Calu3 (cell line): ENCODE measurements around the gene ELN. TPM values are rescaled to one million over a fixed set of nuclear protein-coding genes. Genes with fewer than 3 reads are reported as not detected.
A peak's percentile ranks its signal among the peaks of the same experiment; 100 is the strongest.
"Not testable (repeated sequence)": the region's sequence is repeated elsewhere in the genome, so short reads cannot be mapped to it uniquely, and the experiment has no call there.

ENCODE experiments used
- Bru-seq: library from RNA; stranded (reverse); fragments of 400-500 nt; gene quantifications from one replicate; lab custom pipeline; 2021; lab: Mats Ljungman, UMichigan
- BruChase-seq, 2 experiments: library from RNA; stranded (reverse); fragments of 400-500 nt; gene quantifications; one replicate each; lab custom pipeline; 2021; lab: Mats Ljungman, UMichigan
- BruUV-seq: library from RNA; stranded (reverse); fragments of 400-500 nt; replicated peaks from 2 replicates; lab custom pipeline; 2021; lab: Mats Ljungman, UMichigan
- CTCF ChIA-PET: fragments of 300-600 bp; sonication (Branson Sonifier 250); formaldehyde crosslinking; loops from one replicate; lab custom pipeline; 2022; ENCODE audit warnings: antibody characterized with exemption; lab: Charles Lee
- DNase-seq: peaks from one replicate; pipeline ENCODE4 v3.0.0; 2022
- H3K27ac Mint-ChIP-seq: one replicate; pipeline ENCODE4 v1.8.0; 2022; ENCODE audit warnings: mixed read lengths; ENCODE audit not compliant: unreplicated experiment
- H3K27me3 Mint-ChIP-seq: one replicate; pipeline ENCODE4 v1.8.0; 2022; ENCODE audit warnings: mixed read lengths; ENCODE audit not compliant: unreplicated experiment
- H3K36me3 Mint-ChIP-seq: one replicate; pipeline ENCODE4 v1.8.0; 2022; ENCODE audit warnings: mild to moderate bottlenecking, moderate library complexity, mixed read lengths; ENCODE audit not compliant: insufficient read depth, unreplicated experiment
- H3K4me1 Mint-ChIP-seq: one replicate; pipeline ENCODE4 v1.8.0; 2022; ENCODE audit warnings: mild to moderate bottlenecking, low read depth, mixed read lengths; ENCODE audit not compliant: unreplicated experiment
- H3K4me3 Mint-ChIP-seq: one replicate; pipeline ENCODE4 v1.8.0; 2022; ENCODE audit warnings: mild to moderate bottlenecking, low read depth, moderate library complexity, mixed read lengths; ENCODE audit not compliant: unreplicated experiment
- H3K9me3 Mint-ChIP-seq: one replicate; pipeline ENCODE4 v1.8.0; 2022; ENCODE audit warnings: low read depth, mixed read lengths; ENCODE audit not compliant: unreplicated experiment
- CTCF ChIP-seq: fragments of 200-600 bp; IDR thresholded peaks from one replicate; pipeline ENCODE4 v1.8.0; 2022; ENCODE audit warnings: antibody characterized with exemption; ENCODE audit not compliant: unreplicated experiment
- intact Hi-C: fragments of 100-400 bp; cut with micrococcal nuclease; formaldehyde crosslinking; loops from one replicate; pipeline ENCODE4 v1.10.0; 2022; ENCODE audit not compliant: unreplicated experiment
- long read RNA-seq: library from polyadenylated mRNA; stranded (forward); transcript quantifications from one replicate; pipeline ENCODE4 v2.0.0, GENCODE V29; 2022
- total RNA-seq: library from RNA; stranded (reverse); gene quantifications from 2 replicates; pipeline ENCODE4 v1.2.3, GENCODE V29; 2022

The ELN gene
- total RNA-seq (0.39 and 0.42 TPM in 2 replicates), Bru-seq, nascent RNA (percentile 7 among the genes with signal in this experiment), BruChase-seq, experiment 1, labeled RNA remaining after a 6-hour chase (percentile 6 among the genes with signal in this experiment), BruChase-seq, experiment 2, labeled RNA remaining after a 2-hour chase (percentile 11 among the genes with signal in this experiment)
- long read RNA-seq, partial matches to known transcripts, result 1 of 3 reads
- long read RNA-seq, other reads (novel, unspliced or antisense), result 2 of 3 reads

- TF ChIP-seq CTCF, result no peak
- no peaks in the 10 kb centered on the region for H3K9me3 Mint-ChIP-seq
- peaks cover 5% of the 10 kb centered on the region for H3K36me3 Mint-ChIP-seq
- peaks cover 7% of the 10 kb centered on the region for H3K4me1 Mint-ChIP-seq
- H3K27ac Mint-ChIP-seq, result no peak within 1 kb of the TSS
- no peak for DNase-seq
- no TSS peak for BruUV-seq
- CTCF ChIA-PET, result interaction anchor here (0.6 to 0.9 kb wide), 2 partner anchors 62 to 367 kb away, joined by 3 to 4 read pairs; no protein-coding TSS in a partner anchor
- no peak within 1 kb of the TSS for H3K4me3 Mint-ChIP-seq
- intact Hi-C loops, result loop anchor here (5.0 kb wide), 1 partner anchor 161 kb away; no protein-coding TSS in a partner anchor
- H3K27me3 Mint-ChIP-seq, result peaks cover 75% of the 10 kb centered on the region
These were observed at the start of gene ELN for GRCh38 chr7:74027683-74028320. TSS of gene ELN (plus strand) at chr7:74028173. CDS start at chr7:74028188, 15 bp downstream.

GRCh38 chr7:73978661-73979563, 49.1 kb upstream of the ELN start:
- no peak overlapping the region for H3K27ac Mint-ChIP-seq
- H3K27me3 Mint-ChIP-seq, result no peaks in the 10 kb centered on the region
- no peaks in the 10 kb centered on the region for H3K4me1 Mint-ChIP-seq
- no peaks in the 10 kb centered on the region for H3K9me3 Mint-ChIP-seq
- peak; percentile 47 for TF ChIP-seq CTCF
- no peaks in the 10 kb centered on the region for H3K36me3 Mint-ChIP-seq
- peak; percentile 83 for DNase-seq
- CTCF ChIA-PET, result interaction anchor here (0.6 to 1.4 kb wide), 8 partner anchors 9 to 113 kb away, joined by 3 to 6 read pairs (median 4); no protein-coding TSS in a partner anchor
- intact Hi-C loops, result loop anchor here (2.0 kb wide), 1 partner anchor 112 kb away; no protein-coding TSS in a partner anchor
- no peak overlapping the region for H3K4me3 Mint-ChIP-seq
- BruUV-seq, result no TSS peak

GRCh38 chr7:73979656-73980055, 48.3 kb upstream of the ELN start:
- DNase-seq, H3K36me3 Mint-ChIP-seq, H3K4me1 Mint-ChIP-seq, BruUV-seq, H3K27me3 Mint-ChIP-seq, H3K9me3 Mint-ChIP-seq, H3K27ac Mint-ChIP-seq, H3K4me3 Mint-ChIP-seq: not testable (repeated sequence)
- CTCF ChIA-PET, result interaction anchor here (1.1 to 1.4 kb wide), 5 partner anchors 9 to 113 kb away, joined by 3 to 6 read pairs (median 5); no protein-coding TSS in a partner anchor
- intact Hi-C loops, result loop anchor here (2.0 kb wide), 1 partner anchor 113 kb away; no protein-coding TSS in a partner anchor

- CTCF ChIA-PET, result interaction anchor here (0.7 kb wide), 1 partner anchor 373 kb away, joined by 5 read pairs; no protein-coding TSS in a partner anchor
- no peaks in the 10 kb centered on the region for H3K4me1 Mint-ChIP-seq
- BruUV-seq, result no TSS peak
These were observed 47.8 kb upstream of the ELN start for GRCh38 chr7:73980206-73980605.

More at GRCh38 chr7:73980206-73980605, 47.8 kb upstream of the ELN start:
- H3K9me3 Mint-ChIP-seq, result no peaks in the 10 kb centered on the region
- H3K36me3 Mint-ChIP-seq, result no peaks in the 10 kb centered on the region
- H3K27me3 Mint-ChIP-seq, result no peaks in the 10 kb centered on the region
- TF ChIP-seq CTCF, result no peak
- DNase-seq, result no peak
- intact Hi-C loops, result no loop called here
- H3K4me3 Mint-ChIP-seq, result no peak overlapping the region
- H3K27ac Mint-ChIP-seq, result no peak overlapping the region
